Measurements from ENCODE around the gene TGFBR3. TPM values are rescaled to one million over a fixed set of nuclear protein-coding genes. Genes with fewer than 3 reads are reported as not detected.

The TGFBR3 gene
- total and polyA plus RNA-seq, 2 of the 13 experiments (the other 11 are each of a cell fraction or from before 2014, with no cell fraction given), result 76.5 to 195 TPM

GRCh38 chr1:91844862-91845528 is 41.0 kb downstream of the TGFBR3 start (continued):
- TF ChIP-seq CHD4 (IDR thresholded peaks at IDR 0.05; ENCODE audit: borderline replicate concordance, low read length), result peak; percentile 18; the same call in 1 of the 2 replicates
- TF ChIP-seq ISL2 (CRISPR knock-in tag; IDR thresholded peaks at IDR 0.05), result peak; percentile 80; the same call in 1 of the 2 replicates
- peak; percentile 71; the same call in 1 of the 2 replicates for TF ChIP-seq FOXK1 (CRISPR knock-in tag; IDR thresholded peaks at IDR 0.05; ENCODE audit: borderline replicate concordance, low read depth)
- TF ChIP-seq FOXO1 (CRISPR knock-in tag; IDR thresholded peaks at IDR 0.05), result peak; percentile 72
- no peak for TF ChIP-seq CSRNP1 (CRISPR knock-in tag; IDR thresholded peaks at IDR 0.05)
- TF ChIP-seq ZNF790 (CRISPR knock-in tag; IDR thresholded peaks at IDR 0.05; ENCODE audit: borderline replicate concordance), result no peak
- TF ChIP-seq ZBTB20 (CRISPR knock-in tag; IDR thresholded peaks at IDR 0.05; ENCODE audit: borderline replicate concordance, low read depth), result peak; percentile 58; the same call in 1 of the 2 replicates
- TF ChIP-seq TEAD3 (CRISPR knock-in tag; optimal IDR thresholded peaks at IDR 0.05; ENCODE audit: borderline replicate concordance), result peak; percentile 26
- TF ChIP-seq ETV5 (CRISPR knock-in tag; IDR thresholded peaks at IDR 0.05; ENCODE audit: borderline replicate concordance), result peak; percentile 41; the same call in 1 of the 2 replicates
- peak; percentile 91 for TF ChIP-seq ZNF652 (CRISPR knock-in tag; IDR thresholded peaks at IDR 0.05; ENCODE audit: borderline replicate concordance, low read depth)
- TF ChIP-seq FOXA3 (CRISPR knock-in tag; IDR thresholded peaks at IDR 0.05), result peak; percentile 75
- peak; percentile 83 for TF ChIP-seq ARID5B (CRISPR knock-in tag; IDR thresholded peaks at IDR 0.05)
- TF ChIP-seq POGZ (CRISPR knock-in tag; IDR thresholded peaks at IDR 0.05), result no peak
- peak; percentile 82 for TF ChIP-seq NCOA2 (CRISPR knock-in tag; IDR thresholded peaks at IDR 0.05)
- no peak for TF ChIP-seq ZNF687 (CRISPR knock-in tag; IDR thresholded peaks at IDR 0.05)
- 0 out of 2 replicates have a peak, but pooled peaks have one; percentile 28 for TF ChIP-seq ZBTB33 (CRISPR knock-in tag; IDR thresholded peaks at IDR 0.05)
- TF ChIP-seq ASH2L (IDR thresholded peaks at IDR 0.05; ENCODE audit: insufficient read length, low read depth, low read length), result peak; percentile 17
